NCI-H345 (cell line): Measurements from ENCODE around the gene GLG1.
A peak's percentile ranks its signal among the peaks of the same experiment; 100 is the strongest.
"Not testable (repeated sequence)": the region's sequence is repeated elsewhere in the genome, so short reads cannot be mapped to it uniquely, and the experiment has no call there.

Source experiments
- DNase-seq: peaks from one replicate; lab custom pipeline; 2025; lab: John Stamatoyannopoulos, UW

Gene GLG1

DNA sequence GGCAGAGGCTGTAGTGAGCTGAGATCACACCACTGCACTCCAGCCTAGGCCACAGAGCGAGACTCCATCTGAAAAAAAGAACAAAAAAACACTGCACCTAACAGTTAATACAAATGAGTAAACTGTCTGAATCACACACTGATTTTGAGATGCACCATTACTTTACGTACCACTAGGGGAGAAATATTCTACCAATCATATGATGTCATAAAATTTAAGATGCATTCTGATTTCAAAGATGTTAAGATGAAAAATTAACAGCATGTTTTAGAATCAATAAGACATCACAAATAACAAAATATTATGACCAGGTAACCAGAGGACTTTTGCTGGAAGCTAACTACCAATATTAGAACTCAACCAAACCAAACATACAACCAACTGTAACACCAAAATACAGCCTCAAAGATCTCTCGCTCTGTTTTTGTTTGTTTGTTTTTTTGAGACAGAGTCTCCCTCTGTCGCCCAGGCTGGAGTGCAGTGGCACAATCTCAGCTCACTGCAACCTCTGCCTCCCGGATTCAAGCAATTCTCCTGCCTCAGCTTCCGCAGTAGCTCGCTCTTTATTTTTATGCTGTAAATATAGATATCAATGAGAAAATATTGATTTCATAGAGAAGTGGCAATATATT lies 31.6 kb downstream of the GLG1 start:
- DNase-seq, result no peak

DNA sequence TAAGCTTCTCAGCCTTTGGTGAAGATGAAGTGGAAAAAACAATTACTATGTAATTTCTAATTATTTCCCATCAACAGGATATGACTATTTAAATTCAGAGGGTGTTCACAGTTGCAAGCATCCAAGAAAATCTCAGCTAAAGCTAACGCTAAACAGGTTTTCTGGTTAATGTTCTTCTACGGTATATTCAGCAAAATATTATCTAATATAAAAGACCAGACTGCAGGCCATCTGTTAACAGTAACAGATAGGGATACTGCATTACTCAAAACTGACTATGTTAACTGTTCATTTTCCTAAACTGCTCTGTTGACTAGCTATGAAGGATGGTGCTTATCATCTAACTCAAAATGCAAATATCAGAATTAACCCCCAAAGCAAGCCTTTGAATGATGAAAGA lies 32.8 kb downstream of the GLG1 start:
- no peak for DNase-seq

DNA sequence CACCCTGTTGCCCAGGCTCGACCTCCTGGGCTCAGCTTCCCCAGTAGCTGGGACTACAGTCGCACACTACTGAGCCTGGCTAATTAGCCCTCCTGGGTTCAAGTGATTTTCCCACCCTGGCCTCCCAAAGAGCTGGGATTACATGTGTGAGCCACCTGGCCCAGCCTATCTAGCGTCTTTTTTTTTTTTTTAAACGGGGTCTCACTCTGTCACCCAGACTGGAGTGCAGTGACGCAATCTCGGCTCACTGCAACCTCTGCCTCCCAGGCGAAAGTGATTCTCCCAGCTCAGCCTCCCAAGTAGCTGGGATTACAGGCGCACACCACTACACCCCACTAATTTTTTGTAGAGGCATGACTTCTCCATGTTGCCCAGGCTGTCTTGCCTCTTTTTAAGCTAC lies 33.3 kb downstream of the GLG1 start:
- no peak for DNase-seq

DNA sequence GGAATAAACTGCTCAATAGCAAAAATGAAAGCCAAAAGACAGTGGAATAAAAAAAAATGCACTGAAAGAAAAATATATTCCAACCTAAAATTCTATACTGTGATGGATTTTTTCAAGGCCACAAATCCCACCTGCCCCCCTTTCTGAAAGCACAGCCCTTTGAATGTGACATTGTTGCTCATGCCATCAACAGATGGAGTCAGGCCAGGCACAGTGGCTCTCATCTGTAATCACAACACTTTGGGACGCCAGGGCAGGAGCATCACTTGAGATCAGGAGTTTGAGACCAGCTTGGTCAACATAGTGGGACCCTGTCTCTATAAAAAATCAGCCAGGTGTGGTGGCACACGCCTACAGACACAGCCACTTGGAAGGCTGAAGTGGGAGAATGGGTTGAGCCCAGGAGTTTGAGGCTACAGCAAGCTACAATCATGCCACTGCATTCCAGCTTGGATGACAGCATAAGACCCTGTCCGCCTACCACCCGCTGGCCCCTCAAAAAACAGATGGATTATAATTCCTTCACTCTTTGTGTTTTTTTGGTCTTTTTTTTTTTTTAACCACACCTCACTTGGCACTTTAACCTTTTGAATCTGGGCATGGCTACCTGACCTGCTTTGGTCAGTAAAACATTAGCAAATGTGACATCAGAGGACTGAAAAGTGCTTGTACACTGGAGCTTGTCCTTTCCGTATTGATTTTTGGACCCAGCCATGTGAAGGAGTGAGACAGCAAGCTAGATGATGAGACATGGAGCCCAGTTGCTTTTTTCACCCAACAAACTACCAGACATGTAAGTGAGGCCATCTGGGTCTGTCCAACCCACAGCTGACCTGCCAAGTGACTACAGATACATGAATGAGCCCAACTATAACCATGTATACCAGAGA lies 36.3 kb downstream of the GLG1 start:
- DNase-seq, result no peak

DNA sequence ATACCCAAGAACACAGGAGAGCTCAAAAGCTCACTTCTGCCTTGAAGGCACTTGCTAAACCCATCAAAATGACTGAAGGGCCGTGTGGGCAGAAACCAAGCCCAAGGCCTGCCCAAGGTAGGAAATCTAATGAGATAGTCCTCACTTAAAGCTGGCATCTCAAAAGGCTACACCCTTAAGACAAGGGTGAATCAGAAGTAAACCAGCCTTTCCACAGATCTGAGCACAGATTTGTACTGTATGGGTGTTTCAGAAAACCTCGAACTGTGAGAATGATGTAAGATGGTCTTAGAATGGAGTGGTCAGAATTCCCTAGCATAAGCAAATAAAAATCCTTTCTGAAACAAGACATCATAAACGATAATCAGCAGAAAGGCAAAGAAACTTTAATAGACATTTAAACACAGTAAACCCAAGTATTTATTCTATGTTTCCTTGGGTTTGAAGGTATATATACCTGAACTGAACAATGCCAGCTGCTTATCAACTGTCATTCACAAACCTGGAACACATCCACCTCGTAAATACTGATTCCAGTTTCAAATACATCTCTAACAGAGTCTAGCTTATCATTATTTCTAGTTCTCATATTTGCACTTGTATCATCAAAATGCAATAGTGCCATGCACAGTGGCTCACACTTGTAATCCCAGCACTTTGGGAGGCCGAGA lies 37.8 kb downstream of the GLG1 start:
- DNase-seq, result no peak

DNA sequence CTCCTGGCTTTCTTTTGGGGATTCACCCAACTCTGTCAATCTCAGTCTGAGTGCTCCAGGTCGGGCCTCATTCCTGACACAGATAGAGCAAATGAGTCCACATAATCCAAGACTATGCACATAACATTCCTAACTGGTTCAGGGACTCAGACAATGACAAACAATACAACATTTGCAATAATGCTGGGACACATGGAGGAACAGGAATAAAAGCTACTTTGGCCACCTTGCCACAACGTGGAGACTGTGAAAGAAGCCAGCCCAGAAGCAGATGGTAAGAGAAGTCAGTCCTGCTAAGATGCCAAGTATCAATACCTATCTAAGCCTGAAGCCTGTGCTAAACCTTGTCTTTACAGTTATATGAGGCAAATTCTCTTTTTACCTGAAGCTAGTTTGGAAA lies 39.0 kb downstream of the GLG1 start:
- DNase-seq, result no peak

DNA sequence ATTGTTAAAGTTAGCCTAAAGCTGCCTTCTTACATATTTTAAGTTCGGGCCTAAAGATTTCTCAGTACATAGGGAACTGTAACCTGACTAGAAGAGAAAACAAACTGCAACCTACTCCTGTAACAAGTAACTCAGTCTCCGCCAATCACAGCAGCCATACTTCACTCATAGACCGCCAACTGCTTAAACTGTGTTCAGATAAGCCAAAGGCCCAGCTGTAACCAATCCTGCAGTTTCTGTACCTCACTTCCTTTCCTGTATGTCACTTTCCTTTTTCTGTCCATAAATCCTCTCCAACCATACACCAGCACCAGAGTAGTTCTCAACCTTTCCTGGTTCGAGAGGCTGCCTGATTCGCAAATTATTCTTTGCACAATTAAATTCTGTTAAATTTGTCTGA lies 41.5 kb downstream of the GLG1 start:
- DNase-seq, result no peak

DNA sequence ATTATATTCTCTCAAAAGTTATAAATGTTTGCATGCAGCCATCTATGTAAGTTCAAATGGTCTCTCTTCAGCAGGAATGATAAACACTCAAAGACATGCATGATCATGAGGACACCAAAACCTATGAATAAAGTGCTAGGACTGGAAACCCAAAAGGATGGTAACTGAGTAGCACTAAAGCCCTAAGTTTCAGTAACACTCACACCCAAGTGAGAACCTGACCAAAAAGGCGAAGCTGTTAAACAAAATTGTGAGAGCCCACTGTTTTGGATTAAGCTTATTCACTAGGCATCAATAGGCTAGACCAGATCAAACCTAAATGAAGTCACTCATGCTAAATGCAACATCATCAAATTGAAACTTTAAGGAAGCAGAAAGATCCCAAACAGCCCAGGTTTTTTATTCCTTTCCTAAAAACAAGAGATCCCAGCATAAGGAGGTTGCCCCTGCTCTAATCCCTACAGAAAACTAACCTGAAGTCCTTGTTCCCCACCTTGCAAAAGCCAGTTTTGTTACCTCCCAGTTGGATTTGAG lies 42.4 kb downstream of the GLG1 start:
- DNase-seq, result no peak

DNA sequence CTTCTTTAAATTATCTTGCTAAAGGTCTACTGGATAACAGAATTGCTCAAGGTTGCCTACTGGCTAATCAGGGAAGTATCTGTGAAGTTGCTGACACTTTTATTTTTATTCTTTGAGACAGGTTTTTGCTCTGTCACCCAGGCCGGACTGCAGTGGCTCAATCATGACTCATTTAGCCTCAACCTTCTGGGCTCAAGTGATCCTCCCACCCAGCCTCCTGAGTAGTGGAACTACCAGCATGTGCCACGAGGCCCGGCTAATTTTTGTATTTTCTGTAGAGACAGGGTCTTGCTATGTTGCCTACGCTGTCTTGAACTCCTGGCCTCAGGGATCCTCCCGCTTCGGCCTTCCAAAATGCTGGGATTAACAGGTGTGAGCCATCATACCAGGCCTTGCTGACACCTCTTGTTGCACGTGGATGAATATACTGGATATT lies 43.1 kb downstream of the GLG1 start:
- DNase-seq, result no peak

DNA sequence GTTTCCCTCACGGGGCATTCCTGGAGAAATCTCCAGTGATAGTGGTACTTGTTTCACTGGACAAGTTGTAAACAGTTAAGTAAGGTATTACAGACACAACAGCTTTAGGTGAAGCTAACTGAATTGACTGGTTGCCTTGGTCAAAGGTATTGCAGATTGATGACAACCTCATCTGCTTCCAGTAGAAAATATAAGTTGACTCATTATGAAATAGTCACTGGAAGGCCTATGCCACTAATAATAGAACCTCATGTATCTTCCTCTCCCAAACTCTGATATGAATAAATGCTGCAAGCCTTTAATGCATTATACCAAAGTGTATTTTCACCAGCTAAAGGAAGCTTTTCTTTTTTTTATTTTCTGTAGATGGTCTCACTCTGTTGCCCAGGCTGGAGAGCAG lies 44.8 kb downstream of the GLG1 start:
- DNase-seq, result no peak

DNA sequence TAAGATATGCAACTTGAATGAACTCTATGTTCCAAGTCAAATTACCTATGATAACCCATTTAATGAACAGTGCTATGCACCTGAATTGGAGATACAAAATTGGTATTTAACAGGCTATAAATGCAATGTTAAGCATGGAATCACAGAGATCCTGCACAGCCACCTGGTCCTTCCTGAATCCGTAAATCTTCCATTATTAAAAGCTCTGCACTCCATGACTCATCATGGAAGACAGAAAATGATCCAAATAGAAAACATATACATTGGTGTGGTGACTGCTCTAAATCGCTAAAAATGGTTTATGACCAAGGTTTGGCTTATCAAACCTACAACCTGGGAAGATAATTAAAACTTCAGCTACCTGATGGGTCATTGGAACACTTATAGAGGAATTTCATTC lies 45.3 kb downstream of the GLG1 start:
- DNase-seq, result no peak

DNA sequence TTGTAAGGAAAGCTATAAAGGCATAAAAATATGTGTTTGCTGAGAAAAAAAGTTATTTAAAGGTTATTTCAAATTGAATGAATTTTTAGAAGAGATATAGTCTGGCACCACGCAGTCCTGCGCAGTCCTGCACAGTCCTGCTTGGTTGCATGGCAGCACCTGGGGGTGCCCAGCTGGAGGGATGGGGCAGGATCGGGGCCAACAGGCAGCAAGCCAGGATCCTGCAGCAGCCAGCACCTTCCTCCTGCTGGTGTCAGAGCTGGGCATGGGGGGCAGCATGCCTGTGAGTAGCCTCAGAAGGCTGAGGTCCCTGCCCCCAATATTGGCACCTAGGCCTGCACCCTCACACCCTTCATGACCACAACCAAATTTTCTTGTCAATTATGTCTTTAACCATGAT lies 46.0 kb downstream of the GLG1 start:
- DNase-seq, result no peak

DNA sequence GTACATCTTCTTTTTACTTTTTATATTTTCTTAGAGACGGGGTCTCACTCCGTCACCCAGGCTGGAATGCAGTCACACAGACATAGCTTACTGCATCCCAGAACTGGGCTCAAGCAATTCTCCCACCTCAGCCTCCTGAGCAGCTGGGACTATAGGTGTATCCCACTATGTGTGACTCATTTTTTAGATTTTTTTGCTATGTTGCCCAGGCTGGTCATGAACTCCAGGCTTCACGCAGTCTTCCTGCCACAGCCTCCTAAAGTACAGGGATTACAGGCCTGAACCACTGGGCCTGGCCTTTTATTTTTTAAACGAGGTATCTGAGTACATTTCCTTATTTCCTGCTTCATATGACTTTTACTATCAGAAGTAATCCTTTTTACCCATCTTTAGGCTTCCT lies 48.0 kb downstream of the GLG1 start:
- DNase-seq, result no peak

DNA sequence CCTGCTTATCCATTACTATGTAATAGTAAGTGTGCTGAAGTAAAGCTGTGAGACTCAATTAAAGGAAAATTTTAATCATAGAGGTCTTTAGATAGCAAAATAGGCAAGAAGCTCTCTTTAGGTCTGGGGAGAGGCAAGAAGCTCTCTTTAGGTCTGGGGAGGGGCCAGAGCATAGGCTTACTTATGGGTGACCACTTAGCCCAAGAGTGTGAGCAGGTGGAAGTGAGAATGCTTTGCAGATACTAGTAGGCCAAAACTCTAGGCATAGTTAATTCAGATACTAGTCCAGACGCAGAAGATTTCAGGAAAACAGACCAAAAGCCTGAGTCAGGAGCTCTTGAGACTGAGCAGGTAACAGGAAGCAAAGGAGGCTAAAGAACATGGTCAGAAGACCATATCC lies 49.6 kb downstream of the GLG1 start:
- no peak for DNase-seq

DNA sequence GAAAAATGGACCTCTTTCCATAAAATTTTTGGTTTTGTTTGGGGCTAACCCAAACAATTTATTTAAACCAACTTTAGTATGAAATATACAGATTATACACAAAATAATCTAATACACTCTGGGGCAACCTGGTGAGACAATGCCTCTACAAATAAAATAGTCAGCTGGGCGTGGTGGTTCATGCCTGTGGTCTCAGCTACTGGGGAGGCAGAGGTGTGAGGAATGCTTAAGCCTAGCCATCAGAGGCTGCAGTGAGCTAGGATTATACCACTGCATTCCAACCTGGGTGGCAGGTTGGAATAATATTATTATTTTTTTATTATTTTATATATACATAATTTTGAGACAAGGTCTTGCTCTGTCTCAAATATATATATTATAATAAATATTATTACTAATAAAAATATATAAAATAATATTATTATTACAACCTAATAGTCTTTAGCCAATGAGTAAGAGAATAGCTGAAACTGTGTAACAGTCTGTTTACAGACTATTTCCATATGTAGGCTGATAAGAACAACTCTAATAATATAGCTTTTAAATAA lies 50.5 kb downstream of the GLG1 start:
- no peak for DNase-seq

DNA sequence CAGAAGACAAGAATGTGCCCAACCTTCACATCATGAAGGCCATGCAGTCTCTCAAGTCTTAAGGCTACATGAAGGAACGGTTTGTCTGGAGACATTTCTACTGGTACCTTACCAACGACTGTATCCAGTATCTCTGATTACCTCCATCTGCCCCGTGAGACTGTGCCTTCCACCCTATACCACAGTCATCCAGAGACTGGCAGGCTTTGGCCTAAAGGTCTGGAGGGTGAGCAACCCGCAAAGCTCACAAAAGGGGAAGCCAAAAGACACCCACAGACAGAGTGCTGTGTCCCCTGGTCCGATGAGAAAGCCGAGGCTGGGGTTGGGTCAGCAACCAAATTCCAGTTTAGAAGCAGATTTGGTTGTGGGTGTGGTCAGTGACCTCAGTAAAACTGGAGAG lies 54.6 kb downstream of the GLG1 start:
- DNase-seq, result not testable (repeated sequence)

DNA sequence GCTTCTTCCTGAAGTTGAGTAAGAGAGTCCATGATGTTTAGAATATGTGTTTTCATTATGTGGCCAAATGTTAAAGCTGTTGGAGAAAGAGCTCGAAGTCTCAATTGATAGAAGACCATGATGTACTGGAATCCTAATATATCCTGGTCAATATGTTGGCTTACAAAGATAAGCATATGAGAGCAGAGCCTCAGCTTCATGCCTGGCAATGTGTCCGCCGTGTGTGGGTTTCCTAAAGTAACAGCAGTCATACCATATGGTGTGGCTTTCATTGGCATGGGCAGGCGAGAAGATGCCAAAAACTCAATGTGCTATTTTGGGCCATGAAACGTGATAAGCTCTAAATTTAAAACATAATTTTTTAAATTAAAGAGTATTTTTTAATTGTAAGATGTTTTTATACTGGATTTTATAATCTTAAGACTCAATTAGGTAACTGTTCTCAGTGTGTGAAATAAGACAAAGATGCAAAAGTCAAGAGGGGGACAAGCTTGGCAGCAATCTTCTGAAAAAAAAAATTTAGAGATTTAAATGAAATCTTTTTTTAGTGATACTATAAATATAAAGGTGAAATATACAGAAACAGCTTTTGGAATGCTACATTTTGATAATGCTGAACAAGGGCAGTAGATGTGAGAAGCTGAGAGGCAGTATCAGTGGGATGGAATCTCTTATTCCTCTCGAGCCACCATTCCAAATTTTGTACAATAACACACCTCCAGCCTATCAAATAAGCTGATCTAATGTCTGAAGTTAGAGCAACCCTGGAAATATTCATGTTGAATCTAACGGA lies 56.5 kb downstream of the GLG1 start:
- not testable (repeated sequence) for DNase-seq

DNA sequence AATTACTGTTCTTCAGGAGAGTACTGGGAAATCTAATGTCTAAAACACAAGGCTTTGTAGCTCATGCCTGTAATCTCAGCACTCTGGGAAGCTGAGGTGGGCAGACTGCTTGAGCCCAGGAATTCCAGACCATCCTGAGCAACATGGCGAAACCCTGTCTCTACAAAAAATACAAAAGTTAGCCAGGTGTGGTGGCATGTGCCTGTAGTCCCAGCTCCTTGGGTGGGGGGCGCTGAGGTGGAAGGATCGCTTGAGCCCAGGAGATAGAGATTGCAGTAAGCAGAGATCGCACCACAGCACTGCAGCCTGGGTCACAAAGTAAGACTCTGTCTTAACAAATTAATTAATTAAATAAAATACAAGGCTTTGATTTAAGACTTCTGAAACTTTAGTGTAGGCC lies 60.8 kb downstream of the GLG1 start:
- DNase-seq, result not testable (repeated sequence)

DNA sequence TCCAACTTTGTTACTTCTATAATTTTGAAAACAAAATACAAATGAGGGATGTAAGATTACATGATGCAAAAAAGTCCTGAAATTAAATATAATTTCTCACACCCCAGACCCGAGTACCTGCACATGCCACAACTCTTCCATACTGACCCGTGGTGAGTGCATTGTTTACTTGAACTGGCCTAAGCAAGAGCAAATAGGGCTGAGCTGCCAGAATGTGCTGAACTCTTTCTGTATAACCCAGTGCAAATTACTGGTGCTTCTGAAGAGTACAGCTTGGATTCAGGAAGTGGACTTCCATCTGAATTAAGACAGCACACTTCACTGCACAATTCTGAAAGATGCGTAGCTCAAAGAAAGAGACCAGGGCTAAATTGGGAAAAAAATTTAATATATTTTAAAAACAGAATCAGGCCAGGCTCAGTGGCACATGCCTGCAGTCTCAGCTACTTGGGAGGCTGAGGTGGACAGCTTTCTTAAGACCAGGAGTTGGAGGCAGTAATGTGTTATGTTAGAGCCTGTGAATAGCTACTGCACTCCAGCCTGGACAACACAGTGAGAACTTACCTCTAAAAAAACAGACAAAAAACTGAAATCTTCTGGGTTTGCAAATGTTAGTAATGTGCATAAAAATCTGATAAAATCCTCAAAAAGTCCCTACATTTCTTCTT lies 63.9 kb downstream of the GLG1 start:
- not testable (repeated sequence) for DNase-seq

DNA sequence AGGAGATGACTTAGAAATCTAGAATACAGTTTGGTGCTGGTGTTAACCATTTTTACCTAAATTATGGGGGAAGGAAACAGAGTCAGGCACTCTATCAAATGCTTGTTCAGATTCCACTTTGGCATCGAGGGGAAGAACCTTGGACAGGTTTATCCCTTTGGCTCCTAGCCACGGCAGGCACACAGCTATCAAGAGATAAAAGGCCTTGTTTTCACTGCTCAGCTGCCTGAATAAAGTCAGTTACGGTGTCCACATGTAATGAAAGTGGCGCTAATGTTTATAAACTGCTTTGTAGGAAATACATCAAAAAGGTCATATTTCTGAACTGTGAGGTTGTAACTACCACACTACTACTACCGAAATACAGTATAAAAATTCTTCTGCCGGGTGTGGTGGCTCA lies 66.3 kb downstream of the GLG1 start:
- DNase-seq, result peak; percentile 27

DNA sequence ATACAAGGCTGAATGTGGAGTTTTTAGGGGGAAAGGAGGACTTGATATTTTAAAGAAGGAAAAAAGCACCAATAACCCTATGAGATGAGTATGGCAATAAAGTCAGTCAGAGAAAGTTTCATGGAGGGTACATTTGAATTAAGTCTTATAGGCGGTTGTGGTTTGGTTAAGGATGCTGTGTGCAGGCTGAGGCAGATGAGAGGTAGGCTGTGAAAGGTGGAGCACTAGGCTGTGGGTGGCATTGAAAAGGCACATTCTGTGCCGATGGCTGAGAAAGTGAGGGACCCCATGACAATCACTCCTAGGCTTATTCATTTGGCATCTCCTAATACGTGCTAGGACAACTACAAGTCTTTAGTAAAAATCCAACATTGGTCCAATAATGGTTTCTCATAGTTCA lies 68.1 kb downstream of the GLG1 start:
- not testable (repeated sequence) for DNase-seq
